HG03066 (cell line): Measurements from ENCODE around the gene ONECUT3.

Experiments used
- ATAC-seq: cut with Tn5 transposase; IDR thresholded peaks from one replicate; pipeline ENCODE4 v1.9.1; 2021; ENCODE audit warnings: low read depth; ENCODE audit not compliant: unreplicated experiment

The ONECUT3 gene

GRCh38 chr19:1736927-1737326, 16.4 kb upstream of the ONECUT3 start:
- no peak for ATAC-seq

- ATAC-seq: no peak
Observed at GRCh38 chr19:1739960-1740629, 13.2 kb upstream of the ONECUT3 start.

GRCh38 chr19:1742989-1743696, 10.2 kb upstream of the ONECUT3 start:
- ATAC-seq: no peak

GRCh38 chr19:1744133-1744665, 9.1 kb upstream of the ONECUT3 start:
- ATAC-seq: no peak

- no peak for ATAC-seq
Observed at GRCh38 chr19:1744822-1745563, 8.3 kb upstream of the ONECUT3 start.

- no peak for ATAC-seq
Observed at GRCh38 chr19:1745589-1746031, 7.7 kb upstream of the ONECUT3 start.

GRCh38 chr19:1746401-1747284, 6.7 kb upstream of the ONECUT3 start:
- ATAC-seq: no peak

GRCh38 chr19:1747285-1748114, 5.8 kb upstream of the ONECUT3 start:
- no peak for ATAC-seq

- no peak for ATAC-seq
Observed at GRCh38 chr19:1748115-1748872, 5.0 kb upstream of the ONECUT3 start.

GRCh38 chr19:1748873-1749341, 4.4 kb upstream of the ONECUT3 start:
- ATAC-seq: no peak

- no peak for ATAC-seq
Observed at GRCh38 chr19:1749373-1750342, 3.6 kb upstream of the ONECUT3 start.

GRCh38 chr19:1750343-1751021, 2.8 kb upstream of the ONECUT3 start:
- ATAC-seq: no peak

GRCh38 chr19:1751367-1752008, 1.8 kb upstream of the ONECUT3 start:
- ATAC-seq: no peak

- no peak for ATAC-seq
Observed at GRCh38 chr19:1752009-1752756, 1.1 kb upstream of the ONECUT3 start.

- ATAC-seq: no peak
Observed at GRCh38 chr19:1754018-1754635, 821 bp downstream of the ONECUT3 start.
